WTC11 (cell line): ENCODE data around the gene DCAF15. TPM values are rescaled to one million over a fixed set of nuclear protein-coding genes. Genes with fewer than 3 reads are reported as not detected.

Experiments
- ATAC-seq: fragments of 200-7000 bp; cut with Tn5 transposase; 2 replicates; pipeline ENCODE4 v1.10.0; 2021; ENCODE audit warnings: mild to moderate bottlenecking, moderate library complexity
- CTCF ChIA-PET: fragments of 300-600 bp; sonication (Branson Sonifier 250); formaldehyde crosslinking; loops from one replicate; lab custom pipeline; 2021; ENCODE audit warnings: antibody characterized with exemption; lab: Charles Lee
- POLR2A ChIA-PET: fragments of 350-600 bp; sonication (Branson Sonifier 250); formaldehyde crosslinking; loops from one replicate; lab custom pipeline; 2021; ENCODE audit warnings: antibody characterized with exemption; lab: Charles Lee
- DNase-seq: peaks from one replicate; pipeline ENCODE4 v3.0.0; 2021; ENCODE audit warnings: low spot score
- H3K27ac Mint-ChIP-seq: 2 replicates; pipeline ENCODE4 v1.8.0; 2021; ENCODE audit warnings: mixed read lengths
- H3K27me3 Mint-ChIP-seq: 2 replicates; pipeline ENCODE4 v1.8.0; 2021; ENCODE audit warnings: low read depth, mild to moderate bottlenecking, moderate library complexity, mixed read lengths
- H3K36me3 Mint-ChIP-seq: 2 replicates; pipeline ENCODE4 v1.8.0; 2021; ENCODE audit warnings: mixed read lengths
- H3K4me1 Mint-ChIP-seq: 2 replicates; pipeline ENCODE4 v1.8.0; 2022; ENCODE audit warnings: mixed read lengths
- H3K4me3 Mint-ChIP-seq: 2 replicates; pipeline ENCODE4 v1.8.0; 2021; ENCODE audit warnings: mild to moderate bottlenecking, moderate library complexity, mixed read lengths
- H3K9me3 Mint-ChIP-seq: 2 replicates; pipeline ENCODE4 v1.8.0; 2021; ENCODE audit warnings: mixed read lengths
- AFF4 ChIP-seq: sonication (generic); formaldehyde crosslinking; IDR thresholded peaks from 2 replicates; pipeline ENCODE4 v1.8.1; 2023; ENCODE audit warnings: mild to moderate bottlenecking, missing genetic modification reagents, borderline replicate concordance
- ATF2 ChIP-seq: sonication (generic); formaldehyde crosslinking; IDR thresholded peaks from 2 replicates; pipeline ENCODE4 v1.8.1; 2022; ENCODE audit warnings: low read depth, missing genetic modification reagents, borderline replicate concordance
- ATF6 ChIP-seq: sonication (generic); formaldehyde crosslinking; IDR thresholded peaks from 2 replicates; pipeline ENCODE4 v1.8.1; 2023; ENCODE audit warnings: mild to moderate bottlenecking, missing genetic modification reagents
- FOXK1 ChIP-seq: sonication (generic); formaldehyde crosslinking; IDR thresholded peaks from 2 replicates; pipeline ENCODE4 v1.8.0; 2022; ENCODE audit warnings: mild to moderate bottlenecking, moderate library complexity, missing genetic modification reagents
- IRF1 ChIP-seq: sonication (generic); formaldehyde crosslinking; IDR thresholded peaks from 2 replicates; pipeline ENCODE4 v1.8.0; 2023; ENCODE audit warnings: missing genetic modification reagents
- NFE2L1 ChIP-seq: sonication (generic); formaldehyde crosslinking; IDR thresholded peaks from 2 replicates; pipeline ENCODE4 v1.8.1; 2023; ENCODE audit warnings: missing genetic modification reagents
- SP1 ChIP-seq: sonication (generic); formaldehyde crosslinking; conservative IDR thresholded peaks from 2 replicates; pipeline ENCODE4 v1.8.1; 2022; ENCODE audit warnings: missing genetic modification reagents
- STAT6 ChIP-seq: sonication (generic); formaldehyde crosslinking; conservative IDR thresholded peaks from 2 replicates; pipeline ENCODE4 v1.8.1; 2023; ENCODE audit warnings: mild to moderate bottlenecking, low read depth, missing genetic modification reagents, moderate library complexity
- TCF7 ChIP-seq: sonication (generic); formaldehyde crosslinking; IDR thresholded peaks from 2 replicates; pipeline ENCODE4 v1.8.0; 2022; ENCODE audit warnings: mild to moderate bottlenecking, low read depth, missing genetic modification reagents, moderate library complexity
- ZMAT4 ChIP-seq: fragments of 250-450 bp; sonication (Bioruptor Pico); IDR thresholded peaks from 2 replicates; pipeline ENCODE4 v1.9.0; 2021; ENCODE audit warnings: mild to moderate bottlenecking
- ZNF317 ChIP-seq: sonication (generic); formaldehyde crosslinking; IDR thresholded peaks from 2 replicates; pipeline ENCODE4 v1.8.1; 2023; ENCODE audit warnings: low read depth, mild to moderate bottlenecking, moderate library complexity, missing genetic modification reagents, borderline replicate concordance
- total RNA-seq: library from RNA; stranded (reverse); gene quantifications from 3 replicates; pipeline ENCODE4 v1.2.3, GENCODE V29; 2021

The DCAF15 gene
- total RNA-seq, 1 experiment from 2014 or later, result 82.9 TPM

GRCh38 chr19:13913352-13913751, 39.0 kb upstream of the DCAF15 start:
- POLR2A ChIA-PET, result no interaction called here
- no peak for TF ChIP-seq AFF4 (CRISPR knock-in tag)
- TF ChIP-seq IRF1 (CRISPR knock-in tag), result no peak
- TF ChIP-seq SP1 (CRISPR knock-in tag), result no peak
- no peak for TF ChIP-seq FOXK1 (CRISPR knock-in tag)
- no peak for TF ChIP-seq TCF7 (CRISPR knock-in tag)
- TF ChIP-seq ZMAT4, result no peak
- no peak for TF ChIP-seq STAT6 (CRISPR knock-in tag)
- TF ChIP-seq ATF2, result no peak
- H3K4me1 Mint-ChIP-seq, result no peaks in the 10 kb centered on the region
- H3K27me3 Mint-ChIP-seq, result no peaks in the 10 kb centered on the region
- peaks cover 36% of the 10 kb centered on the region for H3K36me3 Mint-ChIP-seq
- CTCF ChIA-PET, result no interaction called here
- no peaks in the 10 kb centered on the region for H3K9me3 Mint-ChIP-seq
- DNase-seq, result no peak
- H3K27ac Mint-ChIP-seq, result no peak overlapping the region
- no peak for ATAC-seq
- no peak overlapping the region for H3K4me3 Mint-ChIP-seq

GRCh38 chr19:13914777-13915176, 37.5 kb upstream of the DCAF15 start:
- TF ChIP-seq ATF6 (no peak), NFE2L1 (CRISPR knock-in tag) (no peak), ZNF317 (CRISPR knock-in tag) (no peak), TCF7 (CRISPR knock-in tag) (no peak)
- ChIA-PET CTCF (no interaction called here), POLR2A (no interaction called here)
- Mint-ChIP-seq H3K4me3 (no peak overlapping the region), H3K27ac (no peak overlapping the region), H3K36me3 (peaks cover 39% of the 10 kb centered on the region), H3K4me1 (no peaks in the 10 kb centered on the region), H3K9me3 (no peaks in the 10 kb centered on the region), H3K27me3 (no peaks in the 10 kb centered on the region)
- ATAC-seq (no peak), DNase-seq (no peak)
